OCI-LY7 (cell line): Measurements from ENCODE around the gene PGBD1.

ENCODE experiments used
- CTCF ChIP-seq: fragments of 200-600 bp; sonication (generic); conservative IDR thresholded peaks from 2 replicates; pipeline ENCODE4 v1.5.1; 2014; ENCODE audit warnings: mild to moderate bottlenecking, antibody characterized with exemption, low read length, moderate library complexity, mixed read lengths
- EZH2phosphoT487 ChIP-seq: fragments of 200-600 bp; sonication (generic); IDR thresholded peaks from 2 replicates; pipeline ENCODE4 v1.6.1; 2018; ENCODE audit warnings: low read depth, borderline replicate concordance, mild to moderate bottlenecking, mixed run types, antibody characterized with exemption, low read length, moderate library complexity, mixed read lengths

DNA sequence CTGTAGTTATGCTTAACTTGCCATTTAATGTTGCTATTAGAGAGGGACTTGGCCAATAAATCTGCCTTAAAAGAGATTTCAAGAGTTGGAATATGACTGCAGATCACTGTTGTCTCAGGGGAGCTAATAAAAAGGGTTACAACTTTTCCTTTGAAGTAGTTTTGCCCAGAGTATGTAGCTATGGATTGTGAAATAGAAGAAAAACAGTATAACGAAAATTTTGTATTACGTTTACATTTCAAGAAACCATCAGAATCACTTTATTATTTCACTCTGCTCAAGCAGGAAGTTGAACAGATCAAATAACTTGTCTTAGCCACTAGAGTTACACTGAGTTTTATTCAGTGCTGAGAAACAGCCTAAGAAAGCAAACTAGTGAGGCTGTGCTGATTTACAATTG lies 17.4 kb upstream of the PGBD1 start:
- TF ChIP-seq CTCF = no peak
- no peak for TF ChIP-seq EZH2phosphoT487
